GM12875 (cell line): ENCODE results near the gene SMNDC1.

Experiments used
- H3K4me3 ChIP-seq: one replicate; pipeline ENCODE4 v1.5.1; 2011; ENCODE audit warnings: low read depth, low read length, control low read depth
- CTCF ChIP-seq: IDR thresholded peaks from 2 replicates; pipeline ENCODE4 v1.5.1; 2011; ENCODE audit warnings: low read depth, mild to moderate bottlenecking, control low read depth, inconsistent platforms, low read length, moderate library complexity, borderline replicate concordance; ENCODE audit not compliant: insufficient read depth

Gene SMNDC1

GRCh38 chr10:110305767-110306451 is 1.2 kb upstream of the SMNDC1 start:
- TF ChIP-seq CTCF, result peak; percentile 50; the same call in 1 of the 2 replicates
- H3K4me3 ChIP-seq, result no peak overlapping the region

- peak overlapping the region; percentile 85 for H3K4me3 ChIP-seq
- TF ChIP-seq CTCF, result no peak
These were observed 333 bp downstream of the SMNDC1 start for GRCh38 chr10:110304394-110304779.

GRCh38 chr10:110303681-110304080 is 1.0 kb downstream of the SMNDC1 start:
- TF ChIP-seq CTCF, result no peak
- peak overlapping the region; percentile 85 for H3K4me3 ChIP-seq

GRCh38 chr10:110300486-110300986 is 4.2 kb downstream of the SMNDC1 start:
- no peak overlapping the region for H3K4me3 ChIP-seq
- TF ChIP-seq CTCF, result no peak

- H3K4me3 ChIP-seq, result no peak overlapping the region
- TF ChIP-seq CTCF, result no peak
These were observed 7.8 kb downstream of the SMNDC1 start for GRCh38 chr10:110296966-110297365.

GRCh38 chr10:110286841-110287240 is 17.9 kb downstream of the SMNDC1 start:
- H3K4me3 ChIP-seq, result no peak overlapping the region
- no peak for TF ChIP-seq CTCF

GRCh38 chr10:110285501-110285900 is 19.2 kb downstream of the SMNDC1 start:
- H3K4me3 ChIP-seq, result no peak overlapping the region
- no peak for TF ChIP-seq CTCF
